ENCODE results near the gene SEC31B. TPM values are rescaled to one million over a fixed set of nuclear protein-coding genes. Genes with fewer than 3 reads are reported as not detected.

The SEC31B gene
- total and polyA plus RNA-seq, 9 of the 15 experiments (the other 6 are each of a cell fraction or from before 2014, with no cell fraction given), result 0.91 to 7.0 (median 2.4) TPM

GRCh38 chr10:100535715-100536353 is 16.2 kb upstream of the SEC31B start, which contains the start of gene HIF1AN (continued):
- TF ChIP-seq CHCHD3 (CRISPR knock-in tag; IDR thresholded peaks at IDR 0.05) (no peak), LCOR (CRISPR knock-in tag; IDR thresholded peaks at IDR 0.05) (peak; percentile 81), NRF1 (conservative IDR thresholded peaks at IDR 0.05 in 1 of 2, IDR thresholded peaks at IDR 0.05 in 1 of 2) (peak in 1 of 2 experiments; percentile 38; a peak in 2 of 4 replicates), ZBTB40 (IDR thresholded peaks at IDR 0.05) (peak; percentile 94), ZBTB40 (CRISPR knock-in tag; IDR thresholded peaks at IDR 0.05) (no peak), NCOA1 (IDR thresholded peaks at IDR 0.05; ENCODE audit: low read depth) (peak; percentile 48; the same call in 1 of the 2 replicates), TAF1 (IDR thresholded peaks at IDR 0.05; ENCODE audit: control insufficient read depth, extremely low read depth, insufficient read depth, low read length, severe bottlenecking) (peak; percentile 66), RBFOX2 (IDR thresholded peaks at IDR 0.05; ENCODE audit: low read depth, low read length) (peak; percentile 78), MLLT1 (IDR thresholded peaks at IDR 0.05) (0 out of 4 replicates have a peak, but pooled peaks of 1 of the 2 experiments have one; percentile 30), POLR3G (IDR thresholded peaks at IDR 0.05; ENCODE audit: extremely low read depth, insufficient read length, insufficient replicate concordance) (no peak), SP2 (IDR thresholded peaks at IDR 0.05; ENCODE audit: extremely low read depth, low read depth, low read length, poor library complexity, severe bottlenecking) (peak; percentile 81), CBFA2T3 (IDR thresholded peaks at IDR 0.05) (no peak), YY1 (IDR thresholded peaks at IDR 0.05; ENCODE audit: borderline replicate concordance in 1 of 3, control insufficient read depth in 1 of 3, extremely low read depth in 1 of 3, insufficient read depth in 3 of 3, insufficient read length in 1 of 3, insufficient replicate concordance in 2 of 3, low read depth in 1 of 3, low read length in 2 of 3) (peak in 2 of 3 experiments; percentile 76 to 82), ZNF239 (CRISPR knock-in tag; IDR thresholded peaks at IDR 0.05) (no peak)
